SK-N-SH treated with all-trans-retinoic acid at 6 μM for 48 hours (cell line): Measurements from ENCODE around the gene PCBD2.

ENCODE experiments used
- BACH2 ChIP-seq: fragments of 250-450 bp; sonication (Bioruptor Pico); IDR thresholded peaks from 2 replicates; pipeline ENCODE4 v1.9.0; 2021; ENCODE audit warnings: mild to moderate bottlenecking, borderline replicate concordance
- CREB5 ChIP-seq: fragments of 250-450 bp; sonication (Bioruptor Pico); IDR thresholded peaks from 2 replicates; pipeline ENCODE4 v1.5.1; 2020; ENCODE audit warnings: low read depth, mild to moderate bottlenecking, moderate library complexity
- ESRRG ChIP-seq: fragments of 250-450 bp; sonication (Bioruptor Pico); IDR thresholded peaks from 2 replicates; pipeline ENCODE4 v1.6.1; 2021; ENCODE audit warnings: mild to moderate bottlenecking
- GLIS3 ChIP-seq: fragments of 250-450 bp; sonication (Bioruptor Pico); IDR thresholded peaks from 2 replicates; pipeline ENCODE4 v1.5.0; 2020; ENCODE audit warnings: mild to moderate bottlenecking, moderate library complexity
- PATZ1 ChIP-seq: fragments of 250-450 bp; sonication (Bioruptor Pico); IDR thresholded peaks from 2 replicates; pipeline ENCODE4 v1.8.0; 2020; ENCODE audit warnings: mild to moderate bottlenecking, moderate library complexity, borderline replicate concordance
- RARB ChIP-seq: fragments of 250-450 bp; sonication (Bioruptor Pico); IDR thresholded peaks from 2 replicates; pipeline ENCODE4 v1.8.0; 2021; ENCODE audit warnings: mild to moderate bottlenecking, moderate library complexity
- TSHZ2 ChIP-seq: fragments of 250-450 bp; sonication (Bioruptor Pico); IDR thresholded peaks from 2 replicates; pipeline ENCODE4 v1.5.0; 2020; ENCODE audit warnings: mild to moderate bottlenecking, moderate library complexity
- ZFP3 ChIP-seq: fragments of 250-450 bp; sonication (Bioruptor Pico); IDR thresholded peaks from 2 replicates; pipeline ENCODE4 v1.5.0; 2020; ENCODE audit warnings: mild to moderate bottlenecking, moderate library complexity
- ZFP30 ChIP-seq: fragments of 450-650 bp; formaldehyde crosslinking; IDR thresholded peaks from 2 replicates; pipeline ENCODE4 v1.5.0; 2022; ENCODE audit warnings: mild to moderate bottlenecking, moderate library complexity
- ZNF565 ChIP-seq: fragments of 450-650 bp; formaldehyde crosslinking; conservative IDR thresholded peaks from 2 replicates; pipeline ENCODE4 v1.5.0; 2020; ENCODE audit warnings: low read depth, mild to moderate bottlenecking, moderate library complexity
- ZNF70 ChIP-seq: fragments of 450-650 bp; formaldehyde crosslinking; IDR thresholded peaks from 2 replicates; pipeline ENCODE4 v1.5.0; 2020; ENCODE audit warnings: mild to moderate bottlenecking, moderate library complexity

GRCh38 chr5:134967607-134968006 is 62.7 kb downstream of the PCBD2 start, which contains the start of gene CATSPER3:
- no peak for TF ChIP-seq RARB (CRISPR knock-in tag)
- no peak for TF ChIP-seq ESRRG (CRISPR knock-in tag)
- no peak for TF ChIP-seq PATZ1 (CRISPR knock-in tag)
- TF ChIP-seq ZNF565 (CRISPR knock-in tag) = no peak
- TF ChIP-seq CREB5 (CRISPR knock-in tag) = no peak
- no peak for TF ChIP-seq ZFP30
- no peak for TF ChIP-seq ZNF70
- TF ChIP-seq ZFP3 = no peak
- no peak for TF ChIP-seq BACH2
- TF ChIP-seq TSHZ2 (CRISPR knock-in tag) = no peak
- no peak for TF ChIP-seq GLIS3 (CRISPR knock-in tag)
